Stomach (tissue), 19 donors: ENCODE results near the gene IMPDH1. TPM values are rescaled to one million over a fixed set of nuclear protein-coding genes. Genes with fewer than 3 reads are reported as not detected.
A peak's percentile ranks its signal among the peaks of the same experiment; 100 is the strongest.
"Not testable (repeated sequence)": the region's sequence is repeated elsewhere in the genome, so short reads cannot be mapped to it uniquely, and the experiment has no call there.

Experiments used
- DNase-seq, 2 donors: peaks; one replicate each; pipeline versions ENCODE4 v3.0.0 to v3.0.0-alpha.2; 2013 to 2019
- H3K27ac ChIP-seq, 5 donors: fragments of 200-600 bp in 4 of 5; sonication (generic) in 4 of 5; one replicate each; pipeline ENCODE4 v1.5.1; 2013 to 2019; ENCODE audit warnings: mild to moderate bottlenecking in 1 of 5, moderate library complexity in 1 of 5
- H3K27me3 ChIP-seq, 3 donors: fragments of 200-600 bp; sonication (generic); one replicate each; pipeline ENCODE4 v1.5.1; 2017 to 2019; ENCODE audit warnings: mixed run types in 1 of 3
- H3K36me3 ChIP-seq, 4 donors: fragments of 200-600 bp; sonication (generic); 1 replicate in 3 of 4; 2 replicates in 1 of 4; pipeline ENCODE4 v1.5.1; 2016 to 2019
- H3K4me1 ChIP-seq, 4 donors: fragments of 200-600 bp; sonication (generic); one replicate each; pipeline ENCODE4 v1.5.1; 2016 to 2019
- H3K4me3 ChIP-seq, 4 donors: fragments of 200-600 bp; sonication (generic) in 3 of 4; one replicate each; pipeline ENCODE4 v1.5.1; 2016 to 2019; ENCODE audit warnings: mild to moderate bottlenecking in 1 of 4
- H3K9me3 ChIP-seq, 4 donors: fragments of 200-600 bp; sonication (generic); one replicate each; pipeline ENCODE4 v1.5.1; 2016 to 2019
- EP300 ChIP-seq: sonication (generic); formaldehyde crosslinking; IDR thresholded peaks from one replicate; pipeline ENCODE4 v1.6.1; 2017; ENCODE audit warnings: antibody characterized with exemption
- POLR2A ChIP-seq, 4 donors: fragments of 450-650 bp; IDR thresholded peaks; one replicate each; pipeline ENCODE4 v1.6.1; 2016; ENCODE audit warnings: antibody characterized with exemption in 4 of 4, control low read depth in 2 of 4, mild to moderate bottlenecking in 1 of 4, moderate library complexity in 1 of 4
- POLR2AphosphoS5 ChIP-seq, 3 donors: sonication (generic); formaldehyde crosslinking; IDR thresholded peaks; one replicate each; pipeline ENCODE4 v1.6.1; 2016; ENCODE audit warnings: antibody characterized with exemption in 3 of 3
- WGBS, 5 donors: extraction: QIAGEN DNeasy Blood & Tissue Kit in 3 of 5; methylation state at CpG; one replicate each; pipeline versions ENCODE4 v1.1.5 to v1.1.7; 2013 to 2018; 5-methylcytosine and 5-hydroxymethylcytosine counted together
- intact Hi-C: fragments of 100-400 bp; cut with DNase I; formaldehyde crosslinking; loops from one replicate; pipeline ENCODE4 v1.15.1; 2023; ENCODE audit warnings: low total_unique reads
- long read RNA-seq, 10 donors: transcript quantifications; one replicate each; lab custom pipeline, GENCODE V29; 2026
- polyA plus RNA-seq, 3 donors: library from polyadenylated mRNA; stranded (reverse); fragments of 200-250 nt; gene quantifications; one replicate each; pipeline ENCODE4 v1.2.3, GENCODE V29; 2013
- total RNA-seq, 5 donors: library from RNA; depleted of rRNA; stranded (reverse); fragments of >200 nt; gene quantifications; one replicate each; pipeline versions ENCODE4 v1.1.0 to v1.2.3, GENCODE V29; 2014 to 2016
- TF ChIP-seq, protein P1 (sequence below), 7 experiments: fragments of 450-650 bp in 4 of 7; fragments of 200-600 bp in 3 of 7; sonication (generic) in 3 of 7; IDR thresholded peaks; one replicate each; pipeline ENCODE4 v1.5.1; 2016 to 2019; ENCODE audit warnings: antibody characterized with exemption in 7 of 7, control low read depth in 2 of 7, mild to moderate bottlenecking in 1 of 7
- donor health status: healthy with polysubstance abuse.
- donor health status: Bipolar disorder and iron deficiency.
- donor health status: healthy.

Gene IMPDH1
- total RNA-seq = 100 to 1,000 TPM in 2 of 5 donors, 10 to 100 TPM in 3; 45.5 to 188 (median 94.4) TPM
- polyA plus RNA-seq = 10 to 100 TPM; 32.7 to 72.3 (median 59.7) TPM
- long read RNA-seq, donor 1, partial matches to known transcripts = 0 of 2 reads
- long read RNA-seq, donor 1, other reads (novel, unspliced or antisense) = 0 of 2 reads
- long read RNA-seq, donor 2 = 0 reads
- long read RNA-seq, donor 3, partial matches to known transcripts = 0 of 3 reads
- long read RNA-seq, donor 3, other reads (novel, unspliced or antisense) = 0 of 3 reads
- long read RNA-seq, donor 4 = 0 reads
- long read RNA-seq, donor 5, partial matches to known transcripts = 6 of 8 reads
- long read RNA-seq, donor 5, other reads (novel, unspliced or antisense) = 0 of 8 reads
- long read RNA-seq, donor 6, partial matches to known transcripts = 13 of 22 reads
- long read RNA-seq, donor 6, other reads (novel, unspliced or antisense) = 0 of 22 reads
- long read RNA-seq, donor 7, partial matches to known transcripts = 10 of 11 reads
- long read RNA-seq, donor 7, other reads (novel, unspliced or antisense) = 0 of 11 reads
- long read RNA-seq, donor 8, partial matches to known transcripts = 8 of 10 reads
- long read RNA-seq, donor 8, other reads (novel, unspliced or antisense) = 0 of 10 reads
- long read RNA-seq, donor 9, partial matches to known transcripts = 0 of 3 reads
- long read RNA-seq, donor 9, other reads (novel, unspliced or antisense) = 0 of 3 reads
- long read RNA-seq, donor 10 = 0 reads

DNA sequence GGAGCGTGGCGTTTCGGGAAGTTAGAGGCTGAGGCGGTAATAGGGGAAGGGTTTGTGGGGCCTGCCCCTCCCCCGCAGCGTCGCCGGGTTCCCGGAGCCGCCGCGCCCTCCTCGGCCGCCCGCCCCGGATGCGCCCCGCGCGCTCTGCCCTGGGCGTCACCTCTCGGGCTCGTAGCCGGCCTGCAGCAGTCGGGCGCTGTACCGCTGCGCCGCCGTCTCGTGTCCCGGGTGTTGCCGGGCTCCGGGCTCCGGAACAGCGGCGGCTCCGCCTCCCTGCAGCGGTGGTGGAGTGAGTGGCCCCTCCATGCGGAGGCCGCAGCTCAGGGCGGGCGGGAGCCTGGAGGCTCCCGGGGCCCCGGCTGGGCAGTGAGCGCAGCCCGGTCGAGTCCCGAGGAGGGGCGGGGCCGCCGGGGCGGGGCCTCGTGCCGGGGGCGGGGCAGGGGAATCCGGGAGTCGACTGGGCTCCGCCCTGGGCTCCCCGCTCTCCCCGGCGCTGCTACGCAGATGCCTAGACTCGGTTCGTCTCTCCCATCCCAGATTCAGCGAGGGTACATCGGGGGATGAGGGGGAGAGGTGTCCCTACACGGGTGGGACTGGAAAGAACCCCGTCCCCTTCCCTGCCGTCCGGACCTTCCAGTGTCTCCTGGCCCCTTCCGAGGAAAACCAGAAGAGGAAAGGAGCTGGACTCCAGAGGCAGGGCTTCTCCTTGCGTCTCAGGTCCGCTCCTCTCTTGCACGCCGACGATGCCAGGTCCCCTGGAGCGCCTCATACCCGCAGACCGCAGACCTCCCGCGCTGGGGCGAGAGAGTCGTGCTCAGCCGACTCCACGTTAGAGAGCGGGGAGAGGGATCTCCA is at the start of gene IMPDH1:
Gene IMPDH1, minus strand, starts transcription at position 387 of the 855 bp plus-strand sequence. Its CDS starts 81 bp downstream, at position 306.
- intact Hi-C loops = no loop called here
- no peaks in the 10 kb centered on the region for H3K9me3 ChIP-seq

DNA sequence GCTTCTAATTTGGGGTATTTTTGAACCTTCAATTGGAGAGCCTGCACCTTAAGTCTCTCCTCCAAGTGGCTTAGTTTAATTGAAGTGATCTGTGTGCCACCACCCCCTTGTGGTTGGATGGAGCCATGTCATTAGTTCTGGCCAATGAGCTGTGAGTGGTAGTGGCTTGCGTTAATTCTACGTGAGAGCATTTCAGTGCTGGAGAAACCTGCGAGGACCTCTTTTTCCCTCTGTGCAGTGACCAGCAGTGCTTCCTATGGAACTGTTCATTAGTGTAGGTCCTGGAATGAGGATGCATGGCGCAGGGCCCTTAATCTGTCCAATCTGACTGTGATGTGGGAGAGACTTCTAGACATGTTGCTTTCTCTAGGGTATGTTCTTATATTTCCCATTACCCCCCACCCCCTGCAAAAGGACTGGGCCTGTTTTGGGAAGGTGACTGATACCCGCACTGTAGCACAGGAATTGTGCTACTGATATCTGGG is 49.7 kb upstream of the IMPDH1 start:
- H3K4me1 ChIP-seq = peaks cover 34 to 60% (median 48%) of the 10 kb centered on the region in 4 donors
- DNase-seq = peak; percentile 71 to 88
- peak in 1 of 3 donors; percentile 55 for TF ChIP-seq POLR2AphosphoS5 (IDR thresholded peaks at IDR 0.05)
- TF ChIP-seq, protein P1, sequence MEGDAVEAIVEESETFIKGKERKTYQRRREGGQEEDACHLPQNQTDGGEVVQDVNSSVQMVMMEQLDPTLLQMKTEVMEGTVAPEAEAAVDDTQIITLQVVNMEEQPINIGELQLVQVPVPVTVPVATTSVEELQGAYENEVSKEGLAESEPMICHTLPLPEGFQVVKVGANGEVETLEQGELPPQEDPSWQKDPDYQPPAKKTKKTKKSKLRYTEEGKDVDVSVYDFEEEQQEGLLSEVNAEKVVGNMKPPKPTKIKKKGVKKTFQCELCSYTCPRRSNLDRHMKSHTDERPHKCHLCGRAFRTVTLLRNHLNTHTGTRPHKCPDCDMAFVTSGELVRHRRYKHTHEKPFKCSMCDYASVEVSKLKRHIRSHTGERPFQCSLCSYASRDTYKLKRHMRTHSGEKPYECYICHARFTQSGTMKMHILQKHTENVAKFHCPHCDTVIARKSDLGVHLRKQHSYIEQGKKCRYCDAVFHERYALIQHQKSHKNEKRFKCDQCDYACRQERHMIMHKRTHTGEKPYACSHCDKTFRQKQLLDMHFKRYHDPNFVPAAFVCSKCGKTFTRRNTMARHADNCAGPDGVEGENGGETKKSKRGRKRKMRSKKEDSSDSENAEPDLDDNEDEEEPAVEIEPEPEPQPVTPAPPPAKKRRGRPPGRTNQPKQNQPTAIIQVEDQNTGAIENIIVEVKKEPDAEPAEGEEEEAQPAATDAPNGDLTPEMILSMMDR (IDR thresholded peaks at IDR 0.05) = peak in 5 of 7 experiments; percentile 71 to 91 (median 81)
- TF ChIP-seq POLR2A (IDR thresholded peaks at IDR 0.05) = no peak
- TF ChIP-seq EP300 = no peak
- peak overlapping the region in 2 of 5 donors; percentile 4 to 95 for H3K27ac ChIP-seq
- H3K9me3 ChIP-seq = no peaks in the 10 kb centered on the region
- peaks cover 0 to 17% (median 8%) of the 10 kb centered on the region in 4 donors for H3K36me3 ChIP-seq
- 24 to 39% (median 27%) methylated on average over 4 to 5 of the region's 5 CpGs for WGBS, 5 donors
- intact Hi-C loops = loop anchor here (5.0 kb wide), 1 partner anchor 37 kb away; no protein-coding TSS in a partner anchor
- H3K4me3 ChIP-seq = no peak overlapping the region
- no peaks in the 10 kb centered on the region for H3K27me3 ChIP-seq

More for the DNA sequence above, at the start of gene IMPDH1:
- H3K4me3 ChIP-seq = peak within 1 kb of the TSS; percentile 62 to 79 (median 66)
- TF ChIP-seq POLR2A (IDR thresholded peaks at IDR 0.05) (peak in 1 of 4 donors; percentile 24), EP300 (no peak), POLR2AphosphoS5 (IDR thresholded peaks at IDR 0.05) (peak in 2 of 3 donors; percentile 50 to 73)
- no peaks in the 10 kb centered on the region for H3K27me3 ChIP-seq
- DNase-seq = peak; percentile 94
- H3K36me3 ChIP-seq = no peaks in the 10 kb centered on the region
- peak within 1 kb of the TSS; percentile 83 to 94 (median 92) for H3K27ac ChIP-seq
- WGBS, 5 donors = 0 to 1% (median 1%) methylated on average over 17 to 87 of the region's 87 CpGs
- H3K4me1 ChIP-seq = peaks cover 44 to 51% (median 49%) of the 10 kb centered on the region in 4 donors

DNA sequence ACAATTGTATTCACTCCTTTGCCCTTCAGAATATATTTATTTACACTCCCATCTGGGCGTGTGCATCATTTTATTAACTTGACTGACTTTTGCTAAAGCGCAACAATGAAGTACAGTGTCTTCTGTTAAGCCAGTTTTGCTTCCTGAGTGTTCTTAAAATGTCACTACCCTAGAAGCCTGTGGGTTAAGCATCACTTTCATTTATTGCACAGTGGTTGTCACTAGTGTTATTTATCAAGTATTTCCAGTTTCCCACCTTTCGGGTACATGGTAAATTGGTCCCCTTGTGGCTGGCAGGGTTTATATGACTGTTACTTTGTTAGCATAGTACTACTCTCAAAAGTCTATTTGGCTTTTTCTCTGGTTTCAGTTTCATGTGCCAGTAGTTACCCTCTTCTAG is 49.2 kb upstream of the IMPDH1 start:
- intact Hi-C loops = loop anchor here (5.0 kb wide), 1 partner anchor 37 kb away; no protein-coding TSS in a partner anchor
- no peak for DNase-seq
- Histone ChIP-seq H3K9me3 (no peaks in the 10 kb centered on the region), H3K27me3 (no peaks in the 10 kb centered on the region), H3K4me1 (peaks cover 39 to 64% (median 53%) of the 10 kb centered on the region in 4 donors), H3K27ac (peak overlapping the region in 2 of 5 donors; percentile 10 to 95), H3K4me3 (no peak overlapping the region), H3K36me3 (peaks cover 0 to 17% (median 8%) of the 10 kb centered on the region in 4 donors)
- WGBS, 5 donors = 38 to 56% (median 47%) methylated on average over 3 of the region's 3 CpGs
- no peak for TF ChIP-seq EP300
- TF ChIP-seq, protein P1 (IDR thresholded peaks at IDR 0.05) = no peak
- TF ChIP-seq POLR2AphosphoS5 (IDR thresholded peaks at IDR 0.05) = no peak
- TF ChIP-seq POLR2A (IDR thresholded peaks at IDR 0.05) = no peak

- DNase-seq, H3K27me3 ChIP-seq, H3K9me3 ChIP-seq: not testable (repeated sequence)
- Histone ChIP-seq H3K4me1 (peaks cover 46 to 78% (median 66%) of the 10 kb centered on the region in 4 donors), H3K4me3 (peak overlapping the region in 3 of 4 donors; percentile 70 to 84 (median 81)), H3K36me3 (peaks cover 0 to 12% (median 8%) of the 10 kb centered on the region in 4 donors), H3K27ac (peak overlapping the region in 1 of 5 donors; percentile 95)
- WGBS, 5 donors = 78 to 90% (median 87%) methylated on average over 2 to 6 of the region's 6 CpGs
- intact Hi-C loops = loop anchor here (5.0 kb wide), 1 partner anchor 35 kb away; no protein-coding TSS in a partner anchor
Observed at GRCh38 chr7:128457385-128457784, 47.6 kb upstream of the IMPDH1 start.
